GM13976 (cell line): ENCODE results near the gene BRDT.

Experiments
- DNase-seq: peaks from one replicate; pipeline ENCODE4 v3.0.0; 2012; ENCODE audit warnings: low spot score
- CTCF ChIP-seq: IDR thresholded peaks from 2 replicates; pipeline ENCODE4 v1.5.1; 2012; ENCODE audit warnings: borderline replicate concordance, mild to moderate bottlenecking; ENCODE audit not compliant: insufficient read depth; ENCODE audit errors: extremely low read depth, missing control alignments, control extremely low read depth
- in situ Hi-C: fragments of 300-500 bp; cut with MboI; formaldehyde crosslinking; loops from one replicate; pipeline ENCODE4 v1.12.0; 2022; ENCODE audit warnings: low sequenced_read_pairs, mixed read lengths, inconsistent platforms; ENCODE audit not compliant: unreplicated experiment

BRDT gene

GRCh38 chr1:91916811-91917460, 32.3 kb upstream of the BRDT start:
- in situ Hi-C loops, result no loop called here
- no peak for DNase-seq
- TF ChIP-seq CTCF, result no peak

- no peak for TF ChIP-seq CTCF
- in situ Hi-C loops, result loop anchor here (10.0 kb wide), 1 partner anchor 405 kb away; no protein-coding TSS in a partner anchor
- DNase-seq, result no peak
Measured at GRCh38 chr1:91919962-91920361, 29.2 kb upstream of the BRDT start.

- in situ Hi-C loops, result loop anchor here (10.0 kb wide), 1 partner anchor 409 kb away; no protein-coding TSS in a partner anchor
- no peak for DNase-seq
- TF ChIP-seq CTCF, result no peak
Measured at GRCh38 chr1:91924146-91924545, 25.1 kb upstream of the BRDT start.

GRCh38 chr1:91925644-91926435, 23.4 kb upstream of the BRDT start:
- no peak for DNase-seq
- no peak for TF ChIP-seq CTCF
- in situ Hi-C loops, result loop anchor here (10.0 kb wide), 1 partner anchor 411 kb away; no protein-coding TSS in a partner anchor

GRCh38 chr1:91928026-91928425, 21.2 kb upstream of the BRDT start:
- in situ Hi-C loops, result loop anchor here (10.0 kb wide), 1 partner anchor 413 kb away; no protein-coding TSS in a partner anchor
- TF ChIP-seq CTCF, result no peak
- DNase-seq, result no peak

GRCh38 chr1:91929250-91929649, 20.0 kb upstream of the BRDT start:
- DNase-seq, result no peak
- TF ChIP-seq CTCF, result no peak
- in situ Hi-C loops, result loop anchor here (10.0 kb wide), 1 partner anchor 414 kb away; no protein-coding TSS in a partner anchor
